CD4-positive, alpha-beta memory T cell (primary cell): ENCODE results near the gene TEX53. TPM values are rescaled to one million over a fixed set of nuclear protein-coding genes. Genes with fewer than 3 reads are reported as not detected.

Experiments used
- CTCF ChIA-PET: fragments of 350-600 bp; sonication (Branson Sonifier 250); formaldehyde crosslinking; loops from one replicate; lab custom pipeline; 2021; ENCODE audit warnings: inconsistent platforms; ENCODE audit not compliant: partially characterized antibody; lab: Charles Lee
- POLR2A ChIA-PET: fragments of 350-600 bp; sonication (Branson Sonifier 250); formaldehyde crosslinking; loops from one replicate; lab custom pipeline; 2021; ENCODE audit not compliant: partially characterized antibody; lab: Charles Lee
- DNase-seq, 5 donors: peaks; one replicate each; pipeline versions ENCODE4 v3.0.0 to v3.0.0-alpha.2; 2020 to 2022; ENCODE audit warnings: mixed read lengths in 1 of 5
- H3K27ac ChIP-seq: one replicate; pipeline ENCODE4 v1.7.0; 2013; ENCODE audit warnings: low read depth, low read length
- H3K27me3 ChIP-seq: 2 replicates; pipeline ENCODE4 v1.7.0; 2013; ENCODE audit warnings: mild to moderate bottlenecking, low read length, moderate library complexity; ENCODE audit not compliant: insufficient read depth
- H3K36me3 ChIP-seq: 2 replicates; pipeline ENCODE4 v1.7.0; 2013; ENCODE audit warnings: mild to moderate bottlenecking, low read length, moderate library complexity; ENCODE audit not compliant: insufficient read depth
- H3K4me1 ChIP-seq: 2 replicates; pipeline ENCODE4 v1.7.0; 2013; ENCODE audit warnings: mild to moderate bottlenecking, low read length, moderate library complexity; ENCODE audit not compliant: insufficient read depth
- H3K4me3 ChIP-seq, 2 donors: one replicate each; pipeline ENCODE4 v1.7.0; 2013; ENCODE audit warnings: low read length in 2 of 2, mild to moderate bottlenecking in 1 of 2
- H3K9me3 ChIP-seq, 2 donors: one replicate each; pipeline ENCODE4 v1.7.0; 2013; ENCODE audit warnings: low read length in 2 of 2, control low read depth in 1 of 2; ENCODE audit not compliant: control insufficient read depth in 1 of 2
- H3K27ac Mint-ChIP-seq, 7 donors: one replicate each; pipeline ENCODE4 v1.8.0; 2020 to 2021; ENCODE audit warnings: mixed read lengths in 7 of 7, mild to moderate bottlenecking in 6 of 7, inconsistent platforms in 3 of 7, moderate library complexity in 3 of 7
- H3K27me3 Mint-ChIP-seq, 2 donors: one replicate each; pipeline ENCODE4 v1.8.0; 2020 to 2021; ENCODE audit warnings: mixed read lengths in 2 of 2
- H3K36me3 Mint-ChIP-seq, 2 donors: one replicate each; pipeline ENCODE4 v1.8.0; 2020 to 2021; ENCODE audit warnings: mixed read lengths in 2 of 2, inconsistent platforms in 1 of 2, mild to moderate bottlenecking in 1 of 2
- H3K4me1 Mint-ChIP-seq, 4 donors: one replicate each; pipeline ENCODE4 v1.8.0; 2020 to 2021; ENCODE audit warnings: mixed read lengths in 4 of 4, mild to moderate bottlenecking in 1 of 4
- H3K4me3 Mint-ChIP-seq, 8 donors: one replicate each; pipeline ENCODE4 v1.8.0; 2020 to 2021; ENCODE audit warnings: mixed read lengths in 8 of 8, mild to moderate bottlenecking in 7 of 8, moderate library complexity in 6 of 8, inconsistent platforms in 3 of 8
- H3K9me3 Mint-ChIP-seq, 8 donors: one replicate each; pipeline ENCODE4 v1.8.0; 2020 to 2021; ENCODE audit warnings: mixed read lengths in 8 of 8, mild to moderate bottlenecking in 5 of 8, inconsistent platforms in 3 of 8, moderate library complexity in 1 of 8
- intact Hi-C: fragments of 100-400 bp; cut with micrococcal nuclease; formaldehyde crosslinking; loops from one replicate; pipeline ENCODE4 v1.15.1; 2023
- polyA plus RNA-seq, 2 donors: library from polyadenylated mRNA; unstranded; fragments of 300-500 nt; fragmentation: Illumina TruSeq; gene quantifications; one replicate each; pipeline ENCODE4 v1.2.3, GENCODE V29; 2021
- total RNA-seq, 2 experiments: library from RNA; stranded (reverse); gene quantifications; one replicate each; pipeline ENCODE4 v1.2.3, GENCODE V29; 2021

The TEX53 gene
- total and polyA plus RNA-seq, 4 experiments from 2014 or later: not detected

GRCh38 chr9:114624677-114625076 lies 32.9 kb downstream of the TEX53 start:
- POLR2A ChIA-PET: interaction anchor here (1.4 kb wide), 1 partner anchor 32 kb away, joined by 4 read pairs; no protein-coding TSS in a partner anchor
- CTCF ChIA-PET: interaction anchor here (0.7 to 1.3 kb wide), 2 partner anchors 219 to 303 kb away, joined by 3 to 4 read pairs; no protein-coding TSS in a partner anchor
- H3K9me3 Mint-ChIP-seq: no peaks in the 10 kb centered on the region

GRCh38 chr9:114621975-114622609 lies 35.5 kb downstream of the TEX53 start:
- H3K36me3 Mint-ChIP-seq: peaks cover 47 to 57% of the 10 kb centered on the region in 2 donors
- POLR2A ChIA-PET: interaction anchor here (1.2 to 13.9 kb wide), 2 partner anchors 10 to 30 kb away, joined by 3 to 244 read pairs; partner anchors contain the start of gene ATP6V1G1
- H3K27me3 Mint-ChIP-seq: no peaks in the 10 kb centered on the region
- no peak overlapping the region for H3K4me3 ChIP-seq
- no peaks in the 10 kb centered on the region for H3K9me3 ChIP-seq
- peaks cover 12% of the 10 kb centered on the region for H3K36me3 ChIP-seq
- H3K4me1 ChIP-seq: no peaks in the 10 kb centered on the region
- H3K27ac Mint-ChIP-seq: peak overlapping the region in 2 of 7 donors; percentile 18 to 36
- DNase-seq: no peak
- no peaks in the 10 kb centered on the region for H3K27me3 ChIP-seq
- CTCF ChIA-PET: interaction anchor here (1.9 kb wide), 1 partner anchor 30 kb away, joined by 8 read pairs; no protein-coding TSS in a partner anchor
- peaks cover 4 to 14% (median 8%) of the 10 kb centered on the region in 4 donors for H3K4me1 Mint-ChIP-seq
- H3K27ac ChIP-seq: no peak overlapping the region
- H3K9me3 Mint-ChIP-seq: no peaks in the 10 kb centered on the region
- intact Hi-C loops: no loop called here
- no peak overlapping the region for H3K4me3 Mint-ChIP-seq

More at GRCh38 chr9:114624677-114625076, 32.9 kb downstream of the TEX53 start:
- Histone ChIP-seq H3K4me1 (no peaks in the 10 kb centered on the region), H3K4me3 (no peak overlapping the region), H3K36me3 (peaks cover 26% of the 10 kb centered on the region), H3K27ac (no peak overlapping the region), H3K9me3 (no peaks in the 10 kb centered on the region), H3K27me3 (no peaks in the 10 kb centered on the region)
- H3K4me3 Mint-ChIP-seq: no peak overlapping the region
- no peak overlapping the region for H3K27ac Mint-ChIP-seq
- peaks cover 55 to 59% of the 10 kb centered on the region in 2 donors for H3K36me3 Mint-ChIP-seq
- intact Hi-C loops: loop anchor here (5.0 kb wide), 1 partner anchor 32 kb away; no protein-coding TSS in a partner anchor
- H3K27me3 Mint-ChIP-seq: no peaks in the 10 kb centered on the region
- no peak for DNase-seq
- peaks cover 0 to 6% (median 2%) of the 10 kb centered on the region in 4 donors for H3K4me1 Mint-ChIP-seq

- Mint-ChIP-seq H3K4me1 (peaks cover 9 to 19% (median 12%) of the 10 kb centered on the region in 4 donors), H3K4me3 (no peak overlapping the region), H3K9me3 (no peaks in the 10 kb centered on the region), H3K27ac (peak overlapping the region in 2 of 7 donors; percentile 18 to 87), H3K36me3 (peaks cover 42 to 53% of the 10 kb centered on the region in 2 donors), H3K27me3 (no peaks in the 10 kb centered on the region)
- DNase-seq: no peak
- Histone ChIP-seq H3K27ac (no peak overlapping the region), H3K36me3 (peaks cover 7% of the 10 kb centered on the region), H3K4me1 (peaks cover 4% of the 10 kb centered on the region), H3K9me3 (no peaks in the 10 kb centered on the region), H3K27me3 (no peaks in the 10 kb centered on the region), H3K4me3 (no peak overlapping the region)
- intact Hi-C loops: no loop called here
- CTCF ChIA-PET: interaction anchor here (1.9 kb wide), 1 partner anchor 29 kb away, joined by 8 read pairs; no protein-coding TSS in a partner anchor
- POLR2A ChIA-PET: interaction anchor here (1.2 to 13.9 kb wide), 2 partner anchors 9 to 30 kb away, joined by 3 to 244 read pairs; partner anchors contain the start of gene ATP6V1G1
Measured at GRCh38 chr9:114621561-114621960, 36.0 kb downstream of the TEX53 start.

GRCh38 chr9:114619191-114619761 lies 38.3 kb downstream of the TEX53 start:
- Histone ChIP-seq H3K27me3 (no peaks in the 10 kb centered on the region), H3K4me1 (peaks cover 10% of the 10 kb centered on the region), H3K9me3 (no peaks in the 10 kb centered on the region), H3K4me3 (no peak overlapping the region), H3K27ac (no peak overlapping the region), H3K36me3 (no peaks in the 10 kb centered on the region)
- no peak for DNase-seq
- POLR2A ChIA-PET: interaction anchor here (13.9 kb wide), 1 partner anchor 28 kb away, joined by 244 read pairs; the partner anchor contains the start of gene ATP6V1G1
- intact Hi-C loops: no loop called here
- H3K27me3 Mint-ChIP-seq: no peaks in the 10 kb centered on the region
- H3K4me3 Mint-ChIP-seq: peak overlapping the region; percentile 58 to 86 (median 75)
- CTCF ChIA-PET: interaction anchor here (1.3 to 3.2 kb wide), 3 partner anchors 27 to 34 kb away, joined by 4 to 12 read pairs (median 4); no protein-coding TSS in a partner anchor
- H3K36me3 Mint-ChIP-seq: peaks cover 34 to 39% of the 10 kb centered on the region in 2 donors
- peak overlapping the region in 6 of 7 donors; percentile 22 to 94 (median 78) for H3K27ac Mint-ChIP-seq
- no peaks in the 10 kb centered on the region for H3K9me3 Mint-ChIP-seq
- H3K4me1 Mint-ChIP-seq: peaks cover 13 to 30% (median 21%) of the 10 kb centered on the region in 4 donors

GRCh38 chr9:114616684-114617520 lies 40.7 kb downstream of the TEX53 start:
- no peak for DNase-seq
- H3K4me1 ChIP-seq: peaks cover 34% of the 10 kb centered on the region
- Mint-ChIP-seq H3K27me3 (no peaks in the 10 kb centered on the region), H3K27ac (peak overlapping the region; percentile 65 to 89 (median 84)), H3K4me1 (peaks cover 28 to 54% (median 42%) of the 10 kb centered on the region in 4 donors), H3K36me3 (peaks cover 24 to 27% of the 10 kb centered on the region in 2 donors), H3K9me3 (no peaks in the 10 kb centered on the region), H3K4me3 (peak overlapping the region in 4 of 8 donors; percentile 39 to 69 (median 63))
- H3K36me3 ChIP-seq: no peaks in the 10 kb centered on the region
- ChIA-PET POLR2A (interaction anchor here (0.6 to 13.9 kb wide), 2 partner anchors 13 to 25 kb away, joined by 3 to 244 read pairs; partner anchors contain the start of gene ATP6V1G1), CTCF (interaction anchor here (0.8 to 3.2 kb wide), 7 partner anchors 22 to 326 kb away, joined by 3 to 12 read pairs (median 3); no protein-coding TSS in a partner anchor)
- H3K4me3 ChIP-seq: no peak overlapping the region
- no peaks in the 10 kb centered on the region for H3K27me3 ChIP-seq
- no peak overlapping the region for H3K27ac ChIP-seq
- intact Hi-C loops: no loop called here
- H3K9me3 ChIP-seq: no peaks in the 10 kb centered on the region

GRCh38 chr9:114614373-114614772 lies 43.2 kb downstream of the TEX53 start:
- intact Hi-C loops: loop anchor here (5.0 kb wide), 1 partner anchor 38 kb away; no protein-coding TSS in a partner anchor
- Histone ChIP-seq H3K27me3 (no peaks in the 10 kb centered on the region), H3K36me3 (no peaks in the 10 kb centered on the region), H3K4me1 (peaks cover 44% of the 10 kb centered on the region), H3K27ac (no peak overlapping the region), H3K4me3 (no peak overlapping the region), H3K9me3 (no peaks in the 10 kb centered on the region)
- no peak for DNase-seq
- H3K4me3 Mint-ChIP-seq: peak overlapping the region in 3 of 8 donors; percentile 3 to 19 (median 9)
- H3K27me3 Mint-ChIP-seq: no peaks in the 10 kb centered on the region
- POLR2A ChIA-PET: interaction anchor here (13.9 kb wide), 1 partner anchor 23 kb away, joined by 244 read pairs; the partner anchor contains the start of gene ATP6V1G1
- H3K4me1 Mint-ChIP-seq: peaks cover 28 to 61% (median 48%) of the 10 kb centered on the region in 4 donors
- CTCF ChIA-PET: interaction anchor here (0.8 to 5.7 kb wide), 2 partner anchors 22 to 39 kb away, joined by 4 to 75 read pairs; no protein-coding TSS in a partner anchor
- no peaks in the 10 kb centered on the region for H3K9me3 Mint-ChIP-seq
- peak overlapping the region in 6 of 7 donors; percentile 19 to 71 (median 54) for H3K27ac Mint-ChIP-seq
- H3K36me3 Mint-ChIP-seq: peaks cover 14 to 22% of the 10 kb centered on the region in 2 donors
